T47D (cell line): ENCODE results near the gene FYN.
A peak's percentile ranks its signal among the peaks of the same experiment; 100 is the strongest.
"Not testable (repeated sequence)": the region's sequence is repeated elsewhere in the genome, so short reads cannot be mapped to it uniquely, and the experiment has no call there.

Experiments used
- DNase-seq, 2 experiments: peaks; one replicate each; pipeline versions ENCODE4 v3.0.0 to v3.0.0-alpha.2; 2011 to 2012; ENCODE audit warnings: low read depth in 1 of 2, low spot score in 1 of 2
- JUND ChIP-seq: IDR thresholded peaks from 2 replicates; pipeline ENCODE4 v1.6.1; 2012; ENCODE audit warnings: low read depth
- in situ Hi-C: cut with HindIII; loops from 2 replicates; pipeline ENCODE4 v1.10.0; 2016; ENCODE audit warnings: low sequenced_read_pairs, low pct_unique_long_range_greater_than_20kb

Gene FYN

GRCh38 chr6:111646942-111647341, 226.3 kb downstream of the FYN start:
- TF ChIP-seq JUND, result no peak
- in situ Hi-C loops, result no loop called here
- DNase-seq, result no peak

- in situ Hi-C loops, result no loop called here
- no peak for TF ChIP-seq JUND
- no peak for DNase-seq
Measured at GRCh38 chr6:111646034-111646433, 227.2 kb downstream of the FYN start.

GRCh38 chr6:111644893-111645430, 228.3 kb downstream of the FYN start:
- no peak for DNase-seq
- in situ Hi-C loops, result no loop called here
- no peak for TF ChIP-seq JUND

- in situ Hi-C loops, result no loop called here
- DNase-seq, result peak in 1 of 2 experiments; percentile 62
- TF ChIP-seq JUND, result no peak
Measured at GRCh38 chr6:111642463-111643158, 230.6 kb downstream of the FYN start.

GRCh38 chr6:111639266-111639665, 234.0 kb downstream of the FYN start:
- DNase-seq, result no peak
- TF ChIP-seq JUND, result no peak
- in situ Hi-C loops, result no loop called here

GRCh38 chr6:111634981-111635380, 238.3 kb downstream of the FYN start:
- in situ Hi-C loops, DNase-seq: not testable (repeated sequence)

GRCh38 chr6:111633822-111634221, 239.4 kb downstream of the FYN start:
- in situ Hi-C loops, result no loop called here
- DNase-seq, result no peak
- TF ChIP-seq JUND, result no peak

- no peak for TF ChIP-seq JUND
- in situ Hi-C loops, result no loop called here
- DNase-seq, result no peak
Measured at GRCh38 chr6:111632468-111633247, 240.6 kb downstream of the FYN start.

- peak in 1 of 2 experiments; percentile 54 for DNase-seq
- in situ Hi-C loops, result no loop called here
- no peak for TF ChIP-seq JUND
Measured at GRCh38 chr6:111631903-111632460, 241.3 kb downstream of the FYN start.

GRCh38 chr6:111631018-111631417, 242.2 kb downstream of the FYN start:
- in situ Hi-C loops, result no loop called here
- no peak for DNase-seq
- TF ChIP-seq JUND, result no peak

- in situ Hi-C loops, result no loop called here
- no peak for DNase-seq
- no peak for TF ChIP-seq JUND
Measured at GRCh38 chr6:111628142-111628850, 245.0 kb downstream of the FYN start.

- no peak for TF ChIP-seq JUND
- in situ Hi-C loops, result no loop called here
- no peak for DNase-seq
Measured at GRCh38 chr6:111626441-111626840, 246.8 kb downstream of the FYN start.
